HepG2 (cell line): ENCODE results near the gene ITPK1. TPM values are rescaled to one million over a fixed set of nuclear protein-coding genes. Genes with fewer than 3 reads are reported as not detected.

Source experiments
- CBX5 ChIP-seq: sonication (generic); formaldehyde crosslinking; IDR thresholded peaks from 2 replicates; pipeline ENCODE4 v1.4.0; 2020; ENCODE audit warnings: missing genetic modification reagents, borderline replicate concordance
- KDM5B ChIP-seq: sonication (generic); formaldehyde crosslinking; IDR thresholded peaks from 2 replicates; pipeline ENCODE4 v1.4.0; 2020; ENCODE audit warnings: missing genetic modification reagents, mild to moderate bottlenecking, borderline replicate concordance
- KLF13 ChIP-seq: sonication (generic); formaldehyde crosslinking; IDR thresholded peaks from 2 replicates; pipeline ENCODE4 v1.4.0; 2020; ENCODE audit warnings: mild to moderate bottlenecking, missing genetic modification reagents
- MTF1 ChIP-seq: sonication (generic); formaldehyde crosslinking; IDR thresholded peaks from 2 replicates; pipeline ENCODE4 v1.5.0; 2020; ENCODE audit warnings: missing genetic modification reagents
- NCOR1 ChIP-seq: fragments of 200-600 bp; sonication (generic); IDR thresholded peaks from 2 replicates; pipeline ENCODE4 v1.7.0; 2017; ENCODE audit warnings: antibody characterized with exemption, low read length, borderline replicate concordance
- TAF15 ChIP-seq: fragments of 200-400 bp; formaldehyde crosslinking; IDR thresholded peaks from one replicate; pipeline ENCODE4 v1.6.1; 2018; ENCODE audit warnings: mild to moderate bottlenecking, low read depth, low read length; ENCODE audit not compliant: poor library complexity, severe bottlenecking
- ZNF10 ChIP-seq: sonication (generic); formaldehyde crosslinking; IDR thresholded peaks from 2 replicates; pipeline ENCODE4 v1.4.0; 2020; ENCODE audit warnings: mild to moderate bottlenecking, low read depth, missing genetic modification reagents, borderline replicate concordance
- ZNF101 ChIP-seq: sonication (generic); formaldehyde crosslinking; IDR thresholded peaks from 2 replicates; pipeline ENCODE4 v1.4.0; 2020; ENCODE audit warnings: mild to moderate bottlenecking, low read depth, missing genetic modification reagents, borderline replicate concordance
- ZNF441 ChIP-seq: sonication (generic); formaldehyde crosslinking; IDR thresholded peaks from 2 replicates; pipeline ENCODE4 v1.7.0; 2021; ENCODE audit warnings: missing genetic modification reagents, borderline replicate concordance
- ZNF670 ChIP-seq: sonication (generic); formaldehyde crosslinking; IDR thresholded peaks from 2 replicates; pipeline ENCODE4 v1.8.0; 2022; ENCODE audit warnings: mild to moderate bottlenecking, missing genetic modification reagents, borderline replicate concordance
- polyA plus RNA-seq, 8 experiments: library from polyadenylated mRNA; depleted of rRNA in 3 of 8; stranded (reverse) in 7 of 8; unstranded in 1 of 8; fragments of >200 nt; fragmentation: Illumina TruSeq in 4 of 8; extraction: Trizol in 4 of 8; gene quantifications; 2 replicates each; pipeline versions ENCODE4 v1.2.1 to v1.2.3, GENCODE V29; 2011 to 2016; ENCODE audit warnings: low read depth in 4 of 8, missing spikeins in 1 of 8, mixed read lengths in 1 of 8; ENCODE audit not compliant: insufficient read depth in 1 of 8
- total RNA-seq, 5 experiments: library from RNA; depleted of rRNA; stranded (reverse); fragments of >200 nt; fragmentation: Illumina TruSeq; extraction: Trizol; gene quantifications; 2 replicates each; pipeline ENCODE4 v1.2.3, GENCODE V29; 2016; ENCODE audit warnings: low read depth in 1 of 5
- TF ChIP-seq, protein P1 (sequence below): sonication (generic); formaldehyde crosslinking; IDR thresholded peaks from 2 replicates; pipeline ENCODE4 v1.5.1; 2020; ENCODE audit warnings: missing genetic modification reagents, mild to moderate bottlenecking, borderline replicate concordance
- TF ChIP-seq, protein P2 (sequence below): sonication (generic); formaldehyde crosslinking; IDR thresholded peaks from 2 replicates; pipeline ENCODE4 v1.4.0; 2020; ENCODE audit warnings: missing genetic modification reagents
- TF ChIP-seq, protein P3 (sequence below): sonication (generic); formaldehyde crosslinking; conservative IDR thresholded peaks from 2 replicates; pipeline ENCODE4 v1.5.0; 2020; ENCODE audit warnings: missing genetic modification reagents

ITPK1 gene
- total and polyA plus RNA-seq, 2 of the 13 experiments (the other 11 are each of a cell fraction or from before 2014, with no cell fraction given): 20.5 to 47.5 TPM

DNA sequence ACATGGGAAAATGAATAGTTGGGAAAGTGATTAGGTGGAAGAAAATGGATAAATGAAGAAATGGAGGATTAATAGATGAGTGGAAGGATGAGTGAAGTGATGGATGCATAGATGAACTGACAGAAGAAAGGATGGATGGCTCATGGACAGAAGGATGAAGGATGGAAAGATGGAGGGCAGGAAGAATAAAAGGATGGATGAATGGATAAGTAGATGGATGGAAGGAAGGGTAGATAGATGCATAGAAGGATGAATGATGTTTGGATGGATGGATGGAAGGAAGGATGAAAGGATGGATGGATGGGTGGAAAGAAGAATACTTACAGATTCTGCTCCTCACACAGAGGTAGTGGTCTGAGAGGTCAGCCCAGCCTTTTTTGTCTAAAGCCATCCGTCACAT lies 228.6 kb downstream of the ITPK1 start (continued):
- TF ChIP-seq NCOR1 (no peak), ZNF101 (CRISPR knock-in tag) (no peak), KLF13 (CRISPR knock-in tag) (no peak), CBX5 (CRISPR knock-in tag) (no peak), ZNF10 (CRISPR knock-in tag) (no peak), TAF15 (no peak), ZNF441 (CRISPR knock-in tag) (no peak), MTF1 (CRISPR knock-in tag) (no peak), KDM5B (CRISPR knock-in tag) (no peak), ZNF670 (no peak)
- TF ChIP-seq, protein P1, sequence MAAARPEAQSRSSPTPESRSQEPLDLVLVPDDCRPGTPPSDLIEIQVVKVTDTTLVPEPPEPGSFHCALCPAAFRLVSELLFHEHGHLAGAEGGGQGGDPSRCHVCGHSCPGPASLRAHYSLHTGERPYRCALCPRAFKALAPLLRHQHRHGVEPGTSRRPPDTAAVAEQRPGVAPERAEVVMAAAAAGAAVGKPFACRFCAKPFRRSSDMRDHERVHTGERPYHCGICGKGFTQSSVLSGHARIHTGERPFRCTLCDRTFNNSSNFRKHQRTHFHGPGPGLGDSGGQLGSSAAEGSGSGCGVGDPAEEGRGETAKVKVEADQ (CRISPR knock-in tag): no peak
- TF ChIP-seq, protein P2, sequence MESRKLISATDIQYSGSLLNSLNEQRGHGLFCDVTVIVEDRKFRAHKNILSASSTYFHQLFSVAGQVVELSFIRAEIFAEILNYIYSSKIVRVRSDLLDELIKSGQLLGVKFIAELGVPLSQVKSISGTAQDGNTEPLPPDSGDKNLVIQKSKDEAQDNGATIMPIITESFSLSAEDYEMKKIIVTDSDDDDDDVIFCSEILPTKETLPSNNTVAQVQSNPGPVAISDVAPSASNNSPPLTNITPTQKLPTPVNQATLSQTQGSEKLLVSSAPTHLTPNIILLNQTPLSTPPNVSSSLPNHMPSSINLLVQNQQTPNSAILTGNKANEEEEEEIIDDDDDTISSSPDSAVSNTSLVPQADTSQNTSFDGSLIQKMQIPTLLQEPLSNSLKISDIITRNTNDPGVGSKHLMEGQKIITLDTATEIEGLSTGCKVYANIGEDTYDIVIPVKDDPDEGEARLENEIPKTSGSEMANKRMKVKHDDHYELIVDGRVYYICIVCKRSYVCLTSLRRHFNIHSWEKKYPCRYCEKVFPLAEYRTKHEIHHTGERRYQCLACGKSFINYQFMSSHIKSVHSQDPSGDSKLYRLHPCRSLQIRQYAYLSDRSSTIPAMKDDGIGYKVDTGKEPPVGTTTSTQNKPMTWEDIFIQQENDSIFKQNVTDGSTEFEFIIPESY: no peak
- TF ChIP-seq, protein P3, sequence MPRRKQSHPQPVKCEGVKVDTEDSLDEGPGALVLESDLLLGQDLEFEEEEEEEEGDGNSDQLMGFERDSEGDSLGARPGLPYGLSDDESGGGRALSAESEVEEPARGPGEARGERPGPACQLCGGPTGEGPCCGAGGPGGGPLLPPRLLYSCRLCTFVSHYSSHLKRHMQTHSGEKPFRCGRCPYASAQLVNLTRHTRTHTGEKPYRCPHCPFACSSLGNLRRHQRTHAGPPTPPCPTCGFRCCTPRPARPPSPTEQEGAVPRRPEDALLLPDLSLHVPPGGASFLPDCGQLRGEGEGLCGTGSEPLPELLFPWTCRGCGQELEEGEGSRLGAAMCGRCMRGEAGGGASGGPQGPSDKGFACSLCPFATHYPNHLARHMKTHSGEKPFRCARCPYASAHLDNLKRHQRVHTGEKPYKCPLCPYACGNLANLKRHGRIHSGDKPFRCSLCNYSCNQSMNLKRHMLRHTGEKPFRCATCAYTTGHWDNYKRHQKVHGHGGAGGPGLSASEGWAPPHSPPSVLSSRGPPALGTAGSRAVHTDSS (CRISPR knock-in tag): no peak

Other genes starting within 250 kb of the ITPK1 start
- gene CHGA, start 192.8 kb downstream of the ITPK1 start, total RNA-seq (2016; rRNA removed; fragmentation: Illumina TruSeq; extraction: Trizol): not detected in 2 replicates
- gene CHGA, start 192.8 kb downstream of the ITPK1 start, polyA plus RNA-seq (2011; rRNA removed): not detected in 2 replicates
- gene MOAP1, start 69.0 kb upstream of the ITPK1 start, total RNA-seq (2016; rRNA removed; fragmentation: Illumina TruSeq; extraction: Trizol): 14.6 and 14.9 TPM in 2 replicates
- gene MOAP1, start 69.0 kb upstream of the ITPK1 start, polyA plus RNA-seq (2011; rRNA removed): 47.0 and 48.6 TPM in 2 replicates
- 19.1 and 20.1 TPM in 2 replicates for gene LYSET, start 69.4 kb upstream of the ITPK1 start, total RNA-seq (2016; rRNA removed; fragmentation: Illumina TruSeq; extraction: Trizol)
- gene LYSET, start 69.4 kb upstream of the ITPK1 start, polyA plus RNA-seq (2011; rRNA removed): 36.4 and 36.6 TPM in 2 replicates
- 28.0 and 45.9 TPM in 2 replicates for gene GON7, start 91.1 kb upstream of the ITPK1 start, total RNA-seq (2016; rRNA removed; fragmentation: Illumina TruSeq; extraction: Trizol)
- 8.9 and 11.9 TPM in 2 replicates for gene GON7, start 91.1 kb upstream of the ITPK1 start, polyA plus RNA-seq (2011; rRNA removed)
- 19.7 and 35.5 TPM in 2 replicates for gene UBR7, start 91.3 kb upstream of the ITPK1 start, total RNA-seq (2016; rRNA removed; fragmentation: Illumina TruSeq; extraction: Trizol)
- gene UBR7, start 91.3 kb upstream of the ITPK1 start, polyA plus RNA-seq (2011; rRNA removed): 8.5 and 11.0 TPM in 2 replicates
- gene BTBD7, start 217.1 kb upstream of the ITPK1 start, total RNA-seq (2016; rRNA removed; fragmentation: Illumina TruSeq; extraction: Trizol): 15.2 and 19.9 TPM in 2 replicates
- 9.7 and 11.6 TPM in 2 replicates for gene BTBD7, start 217.1 kb upstream of the ITPK1 start, polyA plus RNA-seq (2011; rRNA removed)
- gene COX8C, start 231.3 kb upstream of the ITPK1 start, total RNA-seq (2016; rRNA removed; fragmentation: Illumina TruSeq; extraction: Trizol): not detected in 2 replicates
- not detected in 2 replicates for gene COX8C, start 231.3 kb upstream of the ITPK1 start, polyA plus RNA-seq (2011; rRNA removed)